ENCODE results near the gene RAB24.

RAB24 gene

DNA sequence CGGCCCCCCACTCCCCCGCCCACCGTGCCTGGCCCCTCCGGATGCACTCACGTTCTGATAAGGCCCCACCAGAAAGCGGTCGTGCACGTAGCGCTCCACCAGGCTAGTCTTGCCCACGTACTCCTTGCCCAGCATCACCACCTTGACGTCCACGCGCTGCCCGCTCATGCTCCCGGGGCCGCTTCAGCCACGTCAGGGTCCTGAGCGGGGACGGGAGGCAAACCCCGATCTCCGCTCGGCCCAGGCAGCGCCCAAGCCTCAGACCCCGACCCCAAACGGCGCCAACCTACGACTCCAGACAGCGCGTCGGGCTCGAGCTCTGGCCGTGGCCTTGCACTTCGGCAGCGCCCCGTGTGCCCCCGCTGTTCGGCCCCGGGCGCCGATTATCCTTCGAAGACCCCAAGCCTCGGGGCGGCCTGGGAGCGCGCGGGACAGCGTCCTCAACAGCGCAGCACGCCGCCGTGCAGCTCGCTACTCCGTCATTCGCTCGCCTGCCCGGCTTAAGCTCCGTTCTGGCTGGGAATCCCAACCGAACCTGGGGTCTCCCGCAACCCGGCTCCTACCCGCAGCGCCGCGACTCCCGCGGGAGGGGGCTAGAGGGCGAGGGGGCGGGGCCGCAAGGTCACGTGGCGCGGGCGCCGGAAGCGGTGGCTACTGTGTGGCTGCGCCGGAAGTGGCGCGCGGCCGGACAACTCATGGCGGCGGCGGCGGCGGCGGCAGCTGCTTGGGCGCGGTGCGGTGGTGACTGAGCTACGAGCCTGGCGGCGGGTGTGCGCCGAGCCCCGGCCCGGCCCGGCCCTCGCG, at the start of gene RAB24, which contains the start of gene PRELID1:
RAB24 (minus strand) TSS at position 599 of the 804 bp plus-strand sequence; CDS start at position 168, 431 bp downstream.
PRELID1 (plus strand) TSS at position 679 of the 804 bp plus-strand sequence. CDS start 187 bp downstream, outside the sequence.
- peak within 1 kb of the TSS; percentile 91 for H3K4me3 ChIP-seq (ENCODE audit: low read depth, low read length)
- TF ChIP-seq CTCF (IDR thresholded peaks at IDR 0.05; ENCODE audit: low read depth, low read length) = 0 out of 2 replicates have a peak, but pooled peaks have one; percentile 7

GRCh38 chr5:177353093-177353492, 49.6 kb upstream of the RAB24 start:
- no peak for TF ChIP-seq CTCF (IDR thresholded peaks at IDR 0.05; ENCODE audit: low read depth, low read length)

DNA sequence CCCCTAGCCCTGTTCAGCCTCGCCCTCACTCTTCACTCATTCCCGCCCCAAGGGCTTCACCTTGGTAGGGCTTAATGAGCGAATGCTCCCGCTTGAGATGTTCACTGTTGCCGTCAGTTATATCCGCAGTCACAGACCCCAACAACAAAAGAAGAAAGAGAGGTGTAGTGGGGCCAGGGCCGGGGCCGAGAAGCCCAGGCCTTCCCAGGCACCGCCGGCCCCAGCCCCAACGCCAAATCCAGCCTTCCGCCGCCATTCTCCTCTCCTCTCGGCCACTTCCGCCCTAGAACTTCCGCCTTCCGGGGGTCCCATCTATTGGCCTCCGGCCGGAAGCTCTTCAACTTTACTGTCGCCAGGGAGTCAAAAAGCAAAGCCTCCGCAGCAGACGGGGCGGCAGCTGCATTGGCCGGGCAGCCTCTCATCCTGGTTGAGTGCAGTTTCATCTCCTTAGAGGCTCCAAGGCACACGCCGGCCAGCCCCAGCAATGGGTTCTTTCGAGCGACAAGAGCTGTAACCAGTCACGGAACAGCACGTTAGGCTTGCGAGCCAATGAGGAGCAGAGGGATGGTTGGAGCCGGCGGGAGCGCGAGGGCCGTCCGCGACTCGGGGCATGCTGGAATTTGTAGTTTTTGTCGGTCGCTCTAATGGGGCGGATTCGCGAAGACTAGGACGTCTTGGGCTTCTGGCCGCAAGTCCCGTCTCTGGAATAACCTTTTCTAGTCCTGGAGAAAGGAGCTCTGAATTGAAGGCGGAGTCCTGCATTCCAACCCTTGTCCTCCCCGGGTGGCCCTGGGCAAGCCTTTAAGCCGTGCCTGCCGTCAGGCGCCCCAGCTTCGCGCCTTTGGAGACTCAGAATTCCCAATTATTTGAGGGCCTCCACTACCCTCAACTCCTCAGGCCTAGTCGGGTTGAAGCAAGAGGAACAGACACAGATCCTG, 48.1 kb upstream of the RAB24 start, which contains the start of gene LMAN2:
LMAN2 (minus strand) TSS at position 277 of the 938 bp plus-strand sequence; CDS start at position 256, 21 bp downstream.
- no peak for TF ChIP-seq CTCF (IDR thresholded peaks at IDR 0.05; ENCODE audit: low read depth, low read length)
- peak within 1 kb of the TSS; percentile 100 for H3K4me3 ChIP-seq (ENCODE audit: low read depth, low read length)

More at GRCh38 chr5:177353093-177353492, 49.6 kb upstream of the RAB24 start:
- no peak overlapping the region for H3K4me3 ChIP-seq (ENCODE audit: low read depth, low read length)

DNA sequence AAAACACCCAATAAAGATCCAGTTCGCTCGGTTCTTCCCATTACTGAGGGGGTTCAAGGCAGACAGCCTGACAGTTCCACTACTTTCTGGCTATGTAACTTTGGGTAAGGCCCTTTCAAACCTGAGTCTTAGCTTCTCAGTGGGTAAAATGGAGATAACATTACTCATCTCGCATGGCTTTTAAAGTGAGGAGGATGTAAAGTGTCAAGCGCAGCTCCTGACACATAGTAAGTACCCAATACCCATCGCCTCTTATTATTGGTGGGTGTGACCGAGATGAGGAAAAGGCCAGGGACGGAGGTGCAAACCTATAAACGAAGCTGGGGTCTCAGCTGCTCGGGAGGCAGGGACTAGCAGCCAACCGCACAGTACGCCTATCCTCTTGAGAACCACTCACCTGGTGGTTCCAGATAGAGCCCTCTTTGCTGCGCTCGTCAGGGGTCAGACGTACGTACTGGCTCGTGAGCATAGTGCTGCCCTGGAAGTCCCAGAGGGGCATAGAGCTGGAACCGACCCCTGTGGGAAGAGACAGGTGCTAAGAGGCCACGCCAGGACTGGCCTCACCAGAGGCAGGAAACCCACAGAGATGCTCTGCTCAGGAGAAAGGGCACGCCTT, 47.4 kb upstream of the RAB24 start:
- no peak for TF ChIP-seq CTCF (IDR thresholded peaks at IDR 0.05; ENCODE audit: low read depth, low read length)
- peak overlapping the region; percentile 100 for H3K4me3 ChIP-seq (ENCODE audit: low read depth, low read length)

GRCh38 chr5:177349762-177350161, 46.2 kb upstream of the RAB24 start:
- TF ChIP-seq CTCF (IDR thresholded peaks at IDR 0.05; ENCODE audit: low read depth, low read length) = no peak
- H3K4me3 ChIP-seq (ENCODE audit: low read depth, low read length) = no peak overlapping the region

GRCh38 chr5:177349362-177349647, 45.8 kb upstream of the RAB24 start:
- TF ChIP-seq CTCF (IDR thresholded peaks at IDR 0.05; ENCODE audit: low read depth, low read length) = no peak
- H3K4me3 ChIP-seq (ENCODE audit: low read depth, low read length) = no peak overlapping the region; the same call in 1 of the 2 replicates

Measured in WI38 (cell line).